Upper lobe of left lung (tissue), 4 donors: ENCODE results near the gene SRGAP3.

Experiments used
- CTCF ChIP-seq, 6 experiments: fragments of 450-650 bp in 4 of 6; fragments of 200-600 bp in 2 of 6; sonication (generic) in 2 of 6; IDR thresholded peaks; one replicate each; pipeline ENCODE4 v1.5.1; 2016 to 2019; ENCODE audit warnings: antibody characterized with exemption in 6 of 6
- POLR2A ChIP-seq, 4 donors: fragments of 450-650 bp; IDR thresholded peaks; one replicate each; pipeline ENCODE4 v1.5.1; 2016 to 2017; ENCODE audit warnings: antibody characterized with exemption in 4 of 4, mild to moderate bottlenecking in 2 of 4

GRCh38 chr3:9098716-9099675 lies 150.4 kb downstream of the SRGAP3 start:
- TF ChIP-seq POLR2A (IDR thresholded peaks at IDR 0.05) (no peak), CTCF (IDR thresholded peaks at IDR 0.05) (no peak)
